NCI-H510A (cell line): ENCODE measurements around the gene SNX10.
A peak's percentile ranks its signal among the peaks of the same experiment; 100 is the strongest.

Experiments used
- DNase-seq: peaks from one replicate; lab custom pipeline; 2025; lab: John Stamatoyannopoulos, UW

The SNX10 gene

GRCh38 chr7:26337232-26337865 lies 45.7 kb downstream of the SNX10 start:
- DNase-seq = no peak

GRCh38 chr7:26340476-26341018 lies 48.9 kb downstream of the SNX10 start:
- DNase-seq = no peak

- DNase-seq = no peak
Measured at GRCh38 chr7:26343320-26343832, 51.7 kb downstream of the SNX10 start.

- no peak for DNase-seq
Measured at GRCh38 chr7:26343837-26344236, 52.2 kb downstream of the SNX10 start.

- DNase-seq = no peak
Measured at GRCh38 chr7:26345202-26345601, 53.5 kb downstream of the SNX10 start.

GRCh38 chr7:26345837-26346236 lies 54.2 kb downstream of the SNX10 start:
- DNase-seq = no peak

GRCh38 chr7:26346611-26347203 lies 55.0 kb downstream of the SNX10 start:
- DNase-seq = no peak

- no peak for DNase-seq
Measured at GRCh38 chr7:26348234-26348851, 56.7 kb downstream of the SNX10 start.

GRCh38 chr7:26349005-26349915 lies 57.6 kb downstream of the SNX10 start:
- no peak for DNase-seq

- no peak for DNase-seq
Measured at GRCh38 chr7:26351171-26351570, 59.5 kb downstream of the SNX10 start.

- no peak for DNase-seq
Measured at GRCh38 chr7:26356229-26356628, 64.6 kb downstream of the SNX10 start.

GRCh38 chr7:26356929-26357798 lies 65.5 kb downstream of the SNX10 start:
- DNase-seq = no peak

- DNase-seq = no peak
Measured at GRCh38 chr7:26357799-26358151, 66.1 kb downstream of the SNX10 start.

- no peak for DNase-seq
Measured at GRCh38 chr7:26360650-26361049, 69.0 kb downstream of the SNX10 start.

- DNase-seq = no peak
Measured at GRCh38 chr7:26361637-26362036, 70.0 kb downstream of the SNX10 start.

- DNase-seq = no peak
Measured at GRCh38 chr7:26363465-26363864, 71.8 kb downstream of the SNX10 start.

- peak; percentile 49 for DNase-seq
Measured at GRCh38 chr7:26365077-26365900, 73.6 kb downstream of the SNX10 start.

GRCh38 chr7:26365901-26366275 lies 74.2 kb downstream of the SNX10 start:
- no peak for DNase-seq

- DNase-seq = no peak
Measured at GRCh38 chr7:26367219-26367711, 75.6 kb downstream of the SNX10 start.

GRCh38 chr7:26368542-26368941 lies 76.9 kb downstream of the SNX10 start:
- no peak for DNase-seq
